ENCODE data around the gene TOR1B. TPM values are rescaled to one million over a fixed set of nuclear protein-coding genes. Genes with fewer than 3 reads are reported as not detected.

The TOR1B gene
- total RNA-seq, 4 donors from 2014 or later, result 19.8 to 54.7 (median 44.5) TPM

- Histone ChIP-seq H3K4me3 (no peak overlapping the region), H3K27ac (no peak overlapping the region), H3K9me3 (no peaks in the 10 kb centered on the region), H3K4me1 (no peaks in the 10 kb centered on the region), H3K36me3 (peaks cover 0 to 62% (median 0%) of the 10 kb centered on the region in 3 donors), H3K27me3 (no peaks in the 10 kb centered on the region)
- DNase-seq, result no peak
- no peak for TF ChIP-seq POLR2A (IDR thresholded peaks at IDR 0.05)
Observed at GRCh38 chr9:129858167-129858962, 55.4 kb downstream of the TOR1B start.

Other genes with a start within 250 kb of the TOR1B start
- gene C9orf50, start 182.1 kb upstream of the TOR1B start, total RNA-seq, result not detected
- 10 to 100 TPM; 11.9 to 35.5 (median 26.6) TPM for gene NTMT1, start 177.0 kb upstream of the TOR1B start, total RNA-seq
- gene ASB6, start 161.0 kb upstream of the TOR1B start, total RNA-seq, result 10 to 100 TPM; 19.8 to 26.8 (median 23.0) TPM
- gene PRRX2, start 137.5 kb upstream of the TOR1B start, total RNA-seq, result 1 to 10 TPM in 1 of 4 donors, not detected in 3; 5.0 TPM
- gene PTGES, start 50.1 kb upstream of the TOR1B start, total RNA-seq, result 1 to 10 TPM; 1.8 to 8.7 (median 6.8) TPM
- gene TOR1A, start 21.0 kb downstream of the TOR1B start, total RNA-seq, result 10 to 100 TPM; 28.9 to 49.6 (median 39.8) TPM
- 10 to 100 TPM; 30.2 to 42.2 (median 36.2) TPM for gene C9orf78, start 32.1 kb downstream of the TOR1B start, total RNA-seq
- 10 to 100 TPM; 15.8 to 36.3 (median 22.6) TPM for gene USP20, start 32.3 kb downstream of the TOR1B start, total RNA-seq
- gene FNBP1, start 240.0 kb downstream of the TOR1B start, total RNA-seq, result 100 to 1,000 TPM in 1 of 4 donors, 10 to 100 TPM in 2, 1 to 10 TPM in 1; 9.8 to 163 (median 22.2) TPM